Subcutaneous adipose tissue (tissue), 4 donors: Measurements from ENCODE around the gene FAM53B. TPM values are rescaled to one million over a fixed set of nuclear protein-coding genes. Genes with fewer than 3 reads are reported as not detected.

Experiments used
- total RNA-seq, 4 donors: library from RNA; depleted of rRNA; stranded (reverse); fragments of >200 nt; gene quantifications; one replicate each; pipeline ENCODE4 v1.1.0, GENCODE V29; 2016
- TF ChIP-seq, protein P1 (sequence below): fragments of 450-650 bp; IDR thresholded peaks from one replicate; pipeline ENCODE4 v1.5.1; 2016; ENCODE audit warnings: low read depth, mild to moderate bottlenecking, control low read depth, antibody characterized with exemption, moderate library complexity

The FAM53B gene, protein sequence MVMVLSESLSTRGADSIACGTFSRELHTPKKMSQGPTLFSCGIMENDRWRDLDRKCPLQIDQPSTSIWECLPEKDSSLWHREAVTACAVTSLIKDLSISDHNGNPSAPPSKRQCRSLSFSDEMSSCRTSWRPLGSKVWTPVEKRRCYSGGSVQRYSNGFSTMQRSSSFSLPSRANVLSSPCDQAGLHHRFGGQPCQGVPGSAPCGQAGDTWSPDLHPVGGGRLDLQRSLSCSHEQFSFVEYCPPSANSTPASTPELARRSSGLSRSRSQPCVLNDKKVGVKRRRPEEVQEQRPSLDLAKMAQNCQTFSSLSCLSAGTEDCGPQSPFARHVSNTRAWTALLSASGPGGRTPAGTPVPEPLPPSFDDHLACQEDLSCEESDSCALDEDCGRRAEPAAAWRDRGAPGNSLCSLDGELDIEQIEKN
- 10 to 100 TPM; 13.5 to 39.2 (median 29.5) TPM for total RNA-seq

DNA sequence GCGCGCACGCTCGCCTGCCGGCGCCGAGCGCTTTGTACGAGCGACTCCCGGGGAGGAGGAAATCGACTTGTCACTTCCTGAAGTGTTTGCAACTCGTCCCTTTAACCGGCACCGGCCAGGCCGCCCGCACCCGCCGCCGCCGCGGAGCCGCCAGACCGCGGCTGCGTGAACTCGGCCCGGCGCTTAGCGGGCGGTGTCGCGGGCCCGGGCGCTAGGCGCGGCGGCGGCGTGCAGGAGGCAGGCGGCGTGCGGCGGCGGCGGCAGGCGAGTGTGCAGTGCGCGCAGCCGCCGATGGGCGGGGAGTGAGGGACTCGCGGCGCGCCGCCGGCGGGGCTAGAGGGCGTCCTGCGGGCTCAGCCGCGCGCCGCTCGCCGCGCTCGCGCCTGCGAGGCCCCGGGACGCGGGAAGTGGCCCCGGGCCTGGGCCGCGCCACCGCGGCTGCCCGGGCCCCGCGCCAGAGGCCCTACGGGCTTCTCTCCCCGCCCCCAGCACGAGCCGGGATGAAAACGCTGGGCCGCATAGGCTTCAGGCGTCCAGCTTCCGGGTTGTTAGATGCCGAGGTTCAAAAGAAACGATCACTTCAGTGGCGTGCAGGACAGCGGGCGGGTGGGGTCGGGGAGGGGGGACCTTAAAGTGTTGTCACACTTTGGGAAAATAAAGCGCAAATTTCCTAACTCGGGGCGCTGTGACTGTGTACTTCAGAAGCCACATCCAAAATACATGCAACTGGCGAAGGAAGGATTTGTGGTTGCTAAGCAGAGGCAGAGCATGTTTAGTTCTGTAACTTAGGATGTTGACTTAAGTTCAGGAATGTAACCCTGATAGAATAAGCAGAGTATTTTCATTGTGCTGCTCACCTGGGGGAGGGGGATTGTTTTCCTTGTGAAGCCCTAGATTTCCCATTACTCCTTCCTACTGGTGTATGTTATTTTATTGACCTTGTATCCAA is at the start of gene FAM53B:
FAM53B (minus strand) TSS at position 277 of the 949 bp plus-strand sequence. CDS start 37,665 bp downstream, outside the sequence.
- TF ChIP-seq, protein P1, sequence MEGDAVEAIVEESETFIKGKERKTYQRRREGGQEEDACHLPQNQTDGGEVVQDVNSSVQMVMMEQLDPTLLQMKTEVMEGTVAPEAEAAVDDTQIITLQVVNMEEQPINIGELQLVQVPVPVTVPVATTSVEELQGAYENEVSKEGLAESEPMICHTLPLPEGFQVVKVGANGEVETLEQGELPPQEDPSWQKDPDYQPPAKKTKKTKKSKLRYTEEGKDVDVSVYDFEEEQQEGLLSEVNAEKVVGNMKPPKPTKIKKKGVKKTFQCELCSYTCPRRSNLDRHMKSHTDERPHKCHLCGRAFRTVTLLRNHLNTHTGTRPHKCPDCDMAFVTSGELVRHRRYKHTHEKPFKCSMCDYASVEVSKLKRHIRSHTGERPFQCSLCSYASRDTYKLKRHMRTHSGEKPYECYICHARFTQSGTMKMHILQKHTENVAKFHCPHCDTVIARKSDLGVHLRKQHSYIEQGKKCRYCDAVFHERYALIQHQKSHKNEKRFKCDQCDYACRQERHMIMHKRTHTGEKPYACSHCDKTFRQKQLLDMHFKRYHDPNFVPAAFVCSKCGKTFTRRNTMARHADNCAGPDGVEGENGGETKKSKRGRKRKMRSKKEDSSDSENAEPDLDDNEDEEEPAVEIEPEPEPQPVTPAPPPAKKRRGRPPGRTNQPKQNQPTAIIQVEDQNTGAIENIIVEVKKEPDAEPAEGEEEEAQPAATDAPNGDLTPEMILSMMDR: no peak

DNA sequence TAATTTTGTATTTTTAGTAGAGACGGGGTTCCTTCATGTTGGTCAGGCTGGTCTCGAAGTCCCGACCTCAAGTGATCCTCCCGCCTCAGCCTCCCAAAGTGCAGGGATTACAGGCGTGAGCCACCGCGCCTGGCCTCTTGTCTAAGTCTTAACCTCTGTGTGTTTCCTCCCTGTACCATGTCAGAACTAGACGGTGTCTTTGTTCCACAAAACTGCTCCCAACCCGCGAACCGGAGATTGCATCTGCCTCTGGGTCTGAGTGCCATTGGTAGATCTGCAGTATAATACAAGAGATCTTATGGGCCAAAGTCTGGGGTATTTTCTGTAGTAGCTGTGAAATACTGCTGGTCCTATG is 48.8 kb upstream of the FAM53B start:
- TF ChIP-seq, protein P1: no peak

DNA sequence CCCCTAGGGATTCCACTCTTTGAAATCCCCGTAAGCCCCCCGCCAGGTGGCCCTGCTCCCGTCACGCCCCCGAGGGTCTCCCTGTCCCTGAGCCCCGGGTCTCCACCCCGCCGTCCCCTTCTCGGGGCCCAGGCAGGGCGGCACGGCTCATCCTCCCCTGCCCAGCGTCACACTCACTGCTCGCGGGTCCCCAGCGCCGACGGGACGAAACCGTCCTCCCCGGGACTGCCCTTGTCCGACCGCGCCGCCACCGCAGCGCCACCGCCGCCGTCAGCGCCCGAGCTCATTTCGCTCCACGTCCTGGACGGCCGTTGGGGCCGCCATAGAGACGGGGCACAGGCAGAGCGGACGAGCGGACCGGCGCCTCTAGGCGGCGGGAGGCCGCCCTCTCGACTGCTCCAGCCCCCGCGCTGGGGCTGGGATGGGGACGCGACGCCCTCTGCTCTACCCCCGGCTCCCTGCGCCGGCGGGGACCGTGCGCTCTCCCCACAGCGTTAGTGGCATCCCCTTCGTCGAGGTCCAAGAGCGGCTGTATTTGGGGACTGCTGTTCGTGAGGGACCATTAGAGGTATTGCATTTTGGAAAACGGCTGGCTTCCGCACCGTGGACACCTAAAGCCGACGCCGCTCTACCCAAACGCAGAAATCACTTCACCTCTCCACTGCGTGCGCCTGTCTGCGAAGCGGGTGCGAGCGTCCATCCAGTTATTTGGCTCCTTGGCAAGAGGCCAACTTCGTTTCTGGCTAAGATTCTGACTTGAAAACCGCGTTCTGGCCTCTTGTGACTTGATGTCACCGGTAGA is 47.6 kb upstream of the FAM53B start, which contains the start of gene EEF1AKMT2:
EEF1AKMT2 (minus strand) TSS at position 341 of the 802 bp plus-strand sequence; CDS start at position 287, 54 bp downstream.
- TF ChIP-seq, protein P1: no peak

DNA sequence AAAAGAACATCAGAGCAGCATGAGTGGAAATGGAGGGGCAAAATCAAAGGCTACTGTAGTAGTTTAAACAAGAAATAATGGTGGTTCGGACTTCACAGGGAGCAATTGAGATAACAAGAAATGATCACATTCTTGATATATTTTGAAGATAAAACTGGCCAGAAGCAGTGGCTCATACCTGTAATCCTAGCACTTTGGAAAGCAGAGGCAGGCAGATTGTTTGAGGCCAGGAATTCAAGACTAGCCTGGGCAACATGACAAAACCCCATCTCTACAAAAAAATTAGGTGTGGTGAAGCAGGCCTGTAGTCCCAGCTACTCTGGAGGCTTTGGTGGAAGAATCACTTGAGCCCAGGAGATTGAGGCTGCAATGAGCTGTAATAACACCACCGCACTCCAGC is 24.6 kb upstream of the FAM53B start:
- TF ChIP-seq, protein P1: no peak

DNA sequence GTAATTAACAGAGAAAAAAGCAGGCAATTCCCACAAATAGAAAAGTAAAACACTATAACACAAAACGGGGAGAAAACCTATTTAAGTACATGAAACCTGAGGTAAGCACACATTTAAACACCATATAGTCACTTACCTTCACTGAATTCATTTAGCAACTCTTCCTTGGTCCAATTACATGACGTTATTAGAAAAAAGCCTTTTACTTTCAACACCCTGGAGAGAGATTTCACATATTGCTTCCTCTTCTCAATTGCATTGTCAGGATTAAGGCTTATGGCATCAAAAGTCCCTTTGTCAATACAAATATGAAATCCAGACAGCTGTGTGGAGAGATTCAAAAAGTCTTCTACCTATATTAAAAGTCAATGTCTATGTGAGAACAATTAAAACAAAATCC is 21.1 kb upstream of the FAM53B start:
- TF ChIP-seq, protein P1: no peak

DNA sequence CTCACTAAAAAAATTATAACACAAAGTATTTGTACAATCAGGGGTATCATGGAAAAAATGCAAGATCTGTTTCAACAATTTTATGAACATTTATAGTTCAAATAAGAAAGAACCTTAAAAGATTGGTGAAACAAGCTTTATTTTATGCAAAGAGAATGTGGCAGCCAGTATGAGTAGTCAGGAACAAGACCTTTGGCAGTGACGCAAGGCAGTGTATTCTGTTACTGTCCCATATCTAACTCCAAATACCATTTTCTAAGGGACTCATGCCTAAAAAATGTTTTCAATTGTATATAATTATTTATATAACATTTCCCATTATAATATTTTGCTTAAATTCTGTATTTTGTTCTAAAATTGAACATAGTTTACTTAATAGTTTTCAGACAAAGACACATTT is 19.1 kb upstream of the FAM53B start:
- TF ChIP-seq, protein P1: no peak
